SK-N-SH treated with all-trans-retinoic acid at 6 μM for 48 hours (cell line): ENCODE results near the gene ASCL5.

Experiments
- ATAC-seq: fragments of 200-7000 bp; cut with Tn5 transposase; 3 replicates; pipeline ENCODE4 v1.9.1; 2020; ENCODE audit warnings: mild to moderate bottlenecking, moderate library complexity
- ARNTL ChIP-seq: fragments of 450-650 bp; formaldehyde crosslinking; IDR thresholded peaks from 2 replicates; pipeline ENCODE4 v1.5.0; 2020; ENCODE audit warnings: low read depth, mild to moderate bottlenecking, moderate library complexity, borderline replicate concordance
- BACH2 ChIP-seq: fragments of 250-450 bp; sonication (Bioruptor Pico); IDR thresholded peaks from 2 replicates; pipeline ENCODE4 v1.9.0; 2021; ENCODE audit warnings: mild to moderate bottlenecking, borderline replicate concordance
- CSDC2 ChIP-seq: fragments of 250-450 bp; sonication (Bioruptor Pico); IDR thresholded peaks from 2 replicates; pipeline ENCODE4 v1.5.0; 2020; ENCODE audit warnings: mild to moderate bottlenecking, moderate library complexity
- ESRRG ChIP-seq: fragments of 250-450 bp; sonication (Bioruptor Pico); IDR thresholded peaks from 2 replicates; pipeline ENCODE4 v1.6.1; 2021; ENCODE audit warnings: mild to moderate bottlenecking
- GLIS3 ChIP-seq: fragments of 250-450 bp; sonication (Bioruptor Pico); IDR thresholded peaks from 2 replicates; pipeline ENCODE4 v1.5.0; 2020; ENCODE audit warnings: mild to moderate bottlenecking, moderate library complexity
- ISL1 ChIP-seq: fragments of 250-450 bp; sonication (Bioruptor Pico); IDR thresholded peaks from 2 replicates; pipeline ENCODE4 v2.1.2; 2022; ENCODE audit warnings: mild to moderate bottlenecking, moderate library complexity
- OSR1 ChIP-seq: fragments of 250-450 bp; sonication (Bioruptor Pico); IDR thresholded peaks from 2 replicates; pipeline ENCODE4 v1.8.0; 2022; ENCODE audit warnings: moderate library complexity, mild to moderate bottlenecking, inconsistent platforms
- PPARA ChIP-seq: fragments of 250-450 bp; sonication (Bioruptor Pico); IDR thresholded peaks from 2 replicates; pipeline ENCODE4 v1.5.0; 2020; ENCODE audit warnings: mild to moderate bottlenecking, borderline replicate concordance
- RARB ChIP-seq: fragments of 250-450 bp; sonication (Bioruptor Pico); IDR thresholded peaks from 2 replicates; pipeline ENCODE4 v1.8.0; 2021; ENCODE audit warnings: mild to moderate bottlenecking, moderate library complexity
- SNAI2 ChIP-seq: fragments of 250-450 bp; sonication (Bioruptor Pico); IDR thresholded peaks from 2 replicates; pipeline ENCODE4 v1.5.0; 2020; ENCODE audit warnings: mild to moderate bottlenecking, moderate library complexity
- TCF4 ChIP-seq: fragments of 250-450 bp; sonication (Bioruptor Pico); IDR thresholded peaks from 2 replicates; pipeline ENCODE4 v1.8.0; 2021; ENCODE audit warnings: mild to moderate bottlenecking, moderate library complexity, borderline replicate concordance
- TOX ChIP-seq: fragments of 250-450 bp; sonication (Bioruptor Pico); IDR thresholded peaks from 2 replicates; pipeline ENCODE4 v1.8.0; 2021; ENCODE audit warnings: mild to moderate bottlenecking, moderate library complexity, borderline replicate concordance
- ZC3H10 ChIP-seq: fragments of 250-450 bp; sonication (Bioruptor Pico); IDR thresholded peaks from 2 replicates; pipeline ENCODE4 v1.5.1; 2021; ENCODE audit warnings: mild to moderate bottlenecking, moderate library complexity
- ZFP3 ChIP-seq: fragments of 250-450 bp; sonication (Bioruptor Pico); IDR thresholded peaks from 2 replicates; pipeline ENCODE4 v1.5.0; 2020; ENCODE audit warnings: mild to moderate bottlenecking, moderate library complexity
- ZFP30 ChIP-seq: fragments of 450-650 bp; formaldehyde crosslinking; IDR thresholded peaks from 2 replicates; pipeline ENCODE4 v1.5.0; 2022; ENCODE audit warnings: mild to moderate bottlenecking, moderate library complexity
- ZNF70 ChIP-seq: fragments of 450-650 bp; formaldehyde crosslinking; IDR thresholded peaks from 2 replicates; pipeline ENCODE4 v1.5.0; 2020; ENCODE audit warnings: mild to moderate bottlenecking, moderate library complexity
- ZNF8 ChIP-seq: fragments of 450-650 bp; formaldehyde crosslinking; IDR thresholded peaks from 2 replicates; pipeline ENCODE4 v1.5.0; 2020; ENCODE audit warnings: mild to moderate bottlenecking, moderate library complexity
- TF ChIP-seq, protein P1 (sequence below): fragments of 250-450 bp; sonication (Bioruptor Pico); IDR thresholded peaks from 2 replicates; pipeline ENCODE4 v1.5.0; 2020; ENCODE audit warnings: mild to moderate bottlenecking, moderate library complexity
- TF ChIP-seq, protein P2 (sequence below): fragments of 250-450 bp; sonication (Bioruptor Pico); IDR thresholded peaks from 2 replicates; pipeline ENCODE4 v1.8.0; 2020; ENCODE audit warnings: mild to moderate bottlenecking, moderate library complexity, borderline replicate concordance
- TF ChIP-seq, protein P3 (sequence below): fragments of 250-450 bp; sonication (Bioruptor Pico); IDR thresholded peaks from 2 replicates; pipeline ENCODE4 v1.8.0; 2021; ENCODE audit warnings: low read depth, mild to moderate bottlenecking, moderate library complexity, borderline replicate concordance
- TF ChIP-seq, protein P4 (sequence below): fragments of 250-450 bp; sonication (Bioruptor Pico); IDR thresholded peaks from 2 replicates; pipeline ENCODE4 v1.5.1; 2020; ENCODE audit warnings: low read depth, mild to moderate bottlenecking, moderate library complexity

The ASCL5 gene

DNA sequence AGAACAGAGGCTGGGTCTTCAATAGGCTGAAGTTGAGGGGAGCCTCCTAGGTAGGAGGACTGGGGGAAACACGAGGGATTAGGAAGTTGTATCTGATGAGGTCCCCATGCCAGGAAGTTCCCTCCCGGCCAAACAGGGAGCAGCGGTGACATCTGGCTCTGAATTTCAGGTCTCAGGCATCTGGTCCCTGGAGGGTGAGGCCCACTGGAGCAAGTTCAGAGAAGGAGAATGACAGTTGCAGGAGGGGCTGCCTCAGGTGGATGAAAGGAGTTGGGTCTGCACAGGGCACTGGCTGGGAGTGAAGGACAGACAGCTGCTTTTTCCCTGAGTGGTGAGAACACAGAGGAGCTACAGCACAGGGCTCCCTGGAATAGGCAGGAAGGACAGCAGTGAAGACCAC lies 18.1 kb upstream of the ASCL5 start:
- TF ChIP-seq, protein P1, sequence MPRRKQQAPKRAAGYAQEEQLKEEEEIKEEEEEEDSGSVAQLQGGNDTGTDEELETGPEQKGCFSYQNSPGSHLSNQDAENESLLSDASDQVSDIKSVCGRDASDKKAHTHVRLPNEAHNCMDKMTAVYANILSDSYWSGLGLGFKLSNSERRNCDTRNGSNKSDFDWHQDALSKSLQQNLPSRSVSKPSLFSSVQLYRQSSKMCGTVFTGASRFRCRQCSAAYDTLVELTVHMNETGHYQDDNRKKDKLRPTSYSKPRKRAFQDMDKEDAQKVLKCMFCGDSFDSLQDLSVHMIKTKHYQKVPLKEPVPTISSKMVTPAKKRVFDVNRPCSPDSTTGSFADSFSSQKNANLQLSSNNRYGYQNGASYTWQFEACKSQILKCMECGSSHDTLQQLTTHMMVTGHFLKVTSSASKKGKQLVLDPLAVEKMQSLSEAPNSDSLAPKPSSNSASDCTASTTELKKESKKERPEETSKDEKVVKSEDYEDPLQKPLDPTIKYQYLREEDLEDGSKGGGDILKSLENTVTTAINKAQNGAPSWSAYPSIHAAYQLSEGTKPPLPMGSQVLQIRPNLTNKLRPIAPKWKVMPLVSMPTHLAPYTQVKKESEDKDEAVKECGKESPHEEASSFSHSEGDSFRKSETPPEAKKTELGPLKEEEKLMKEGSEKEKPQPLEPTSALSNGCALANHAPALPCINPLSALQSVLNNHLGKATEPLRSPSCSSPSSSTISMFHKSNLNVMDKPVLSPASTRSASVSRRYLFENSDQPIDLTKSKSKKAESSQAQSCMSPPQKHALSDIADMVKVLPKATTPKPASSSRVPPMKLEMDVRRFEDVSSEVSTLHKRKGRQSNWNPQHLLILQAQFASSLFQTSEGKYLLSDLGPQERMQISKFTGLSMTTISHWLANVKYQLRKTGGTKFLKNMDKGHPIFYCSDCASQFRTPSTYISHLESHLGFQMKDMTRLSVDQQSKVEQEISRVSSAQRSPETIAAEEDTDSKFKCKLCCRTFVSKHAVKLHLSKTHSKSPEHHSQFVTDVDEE (CRISPR knock-in tag), result no peak
- TF ChIP-seq ZFP30, result no peak
- no peak for TF ChIP-seq ZNF8 (CRISPR knock-in tag)
- TF ChIP-seq ZFP3, result no peak
- TF ChIP-seq ARNTL, result no peak
- no peak for TF ChIP-seq ZC3H10 (CRISPR knock-in tag)
- no peak for TF ChIP-seq CSDC2 (CRISPR knock-in tag)
- no peak for ATAC-seq

DNA sequence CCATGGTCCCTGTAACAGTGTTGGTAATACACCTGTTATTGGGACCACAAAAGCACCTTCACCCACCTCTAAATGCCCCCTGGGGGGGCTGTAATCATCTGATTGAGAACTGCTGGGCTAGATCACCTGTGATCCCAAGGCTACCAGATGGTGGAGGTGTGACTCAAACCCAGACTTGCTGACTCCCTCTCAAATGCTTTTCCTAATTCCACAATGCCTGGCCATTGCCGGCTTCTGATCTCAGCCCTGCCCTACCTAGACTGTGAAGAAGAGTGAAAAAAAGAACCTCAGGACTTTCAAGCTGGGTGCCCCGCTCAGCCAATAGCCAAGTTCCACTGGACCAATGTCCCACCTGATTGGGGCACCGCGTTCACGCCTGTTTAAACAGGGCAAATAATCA lies 17.7 kb upstream of the ASCL5 start:
- ATAC-seq, result no peak

More for the DNA sequence above, 17.7 kb upstream of the ASCL5 start:
- TF ChIP-seq ISL1 (CRISPR knock-in tag) (no peak), ESRRG (no peak), GLIS3 (no peak), ARNTL (no peak), TOX (CRISPR knock-in tag) (no peak), BACH2 (CRISPR knock-in tag) (no peak), RARB (CRISPR knock-in tag) (no peak), SNAI2 (no peak), ZNF70 (CRISPR knock-in tag) (no peak), OSR1 (no peak), TCF4 (no peak), ZNF8 (CRISPR knock-in tag) (no peak), ZFP3 (no peak), CSDC2 (CRISPR knock-in tag) (no peak), PPARA (CRISPR knock-in tag) (no peak)
- TF ChIP-seq, protein P1 (CRISPR knock-in tag), result no peak
- TF ChIP-seq, protein P2, sequence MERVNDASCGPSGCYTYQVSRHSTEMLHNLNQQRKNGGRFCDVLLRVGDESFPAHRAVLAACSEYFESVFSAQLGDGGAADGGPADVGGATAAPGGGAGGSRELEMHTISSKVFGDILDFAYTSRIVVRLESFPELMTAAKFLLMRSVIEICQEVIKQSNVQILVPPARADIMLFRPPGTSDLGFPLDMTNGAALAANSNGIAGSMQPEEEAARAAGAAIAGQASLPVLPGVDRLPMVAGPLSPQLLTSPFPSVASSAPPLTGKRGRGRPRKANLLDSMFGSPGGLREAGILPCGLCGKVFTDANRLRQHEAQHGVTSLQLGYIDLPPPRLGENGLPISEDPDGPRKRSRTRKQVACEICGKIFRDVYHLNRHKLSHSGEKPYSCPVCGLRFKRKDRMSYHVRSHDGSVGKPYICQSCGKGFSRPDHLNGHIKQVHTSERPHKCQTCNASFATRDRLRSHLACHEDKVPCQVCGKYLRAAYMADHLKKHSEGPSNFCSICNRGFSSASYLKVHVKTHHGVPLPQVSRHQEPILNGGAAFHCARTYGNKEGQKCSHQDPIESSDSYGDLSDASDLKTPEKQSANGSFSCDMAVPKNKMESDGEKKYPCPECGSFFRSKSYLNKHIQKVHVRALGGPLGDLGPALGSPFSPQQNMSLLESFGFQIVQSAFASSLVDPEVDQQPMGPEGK, result no peak
- TF ChIP-seq, protein P3, sequence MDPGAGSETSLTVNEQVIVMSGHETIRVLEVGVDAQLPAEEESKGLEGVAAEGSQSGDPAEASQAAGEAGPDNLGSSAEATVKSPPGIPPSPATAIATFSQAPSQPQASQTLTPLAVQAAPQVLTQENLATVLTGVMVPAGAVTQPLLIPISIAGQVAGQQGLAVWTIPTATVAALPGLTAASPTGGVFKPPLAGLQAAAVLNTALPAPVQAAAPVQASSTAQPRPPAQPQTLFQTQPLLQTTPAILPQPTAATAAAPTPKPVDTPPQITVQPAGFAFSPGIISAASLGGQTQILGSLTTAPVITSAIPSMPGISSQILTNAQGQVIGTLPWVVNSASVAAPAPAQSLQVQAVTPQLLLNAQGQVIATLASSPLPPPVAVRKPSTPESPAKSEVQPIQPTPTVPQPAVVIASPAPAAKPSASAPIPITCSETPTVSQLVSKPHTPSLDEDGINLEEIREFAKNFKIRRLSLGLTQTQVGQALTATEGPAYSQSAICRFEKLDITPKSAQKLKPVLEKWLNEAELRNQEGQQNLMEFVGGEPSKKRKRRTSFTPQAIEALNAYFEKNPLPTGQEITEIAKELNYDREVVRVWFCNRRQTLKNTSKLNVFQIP (CRISPR knock-in tag), result no peak
- TF ChIP-seq, protein P4, sequence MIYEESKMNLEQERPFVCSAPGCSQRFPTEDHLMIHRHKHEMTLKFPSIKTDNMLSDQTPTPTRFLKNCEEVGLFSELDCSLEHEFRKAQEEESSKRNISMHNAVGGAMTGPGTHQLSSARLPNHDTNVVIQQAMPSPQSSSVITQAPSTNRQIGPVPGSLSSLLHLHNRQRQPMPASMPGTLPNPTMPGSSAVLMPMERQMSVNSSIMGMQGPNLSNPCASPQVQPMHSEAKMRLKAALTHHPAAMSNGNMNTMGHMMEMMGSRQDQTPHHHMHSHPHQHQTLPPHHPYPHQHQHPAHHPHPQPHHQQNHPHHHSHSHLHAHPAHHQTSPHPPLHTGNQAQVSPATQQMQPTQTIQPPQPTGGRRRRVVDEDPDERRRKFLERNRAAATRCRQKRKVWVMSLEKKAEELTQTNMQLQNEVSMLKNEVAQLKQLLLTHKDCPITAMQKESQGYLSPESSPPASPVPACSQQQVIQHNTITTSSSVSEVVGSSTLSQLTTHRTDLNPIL, result no peak
- TF ChIP-seq, all 23 proteins: peak for 0
